Fibroblast of lung (primary cell): ENCODE data around the gene LEFTY2. TPM values are rescaled to one million over a fixed set of nuclear protein-coding genes. Genes with fewer than 3 reads are reported as not detected.
"Not testable (repeated sequence)": the region's sequence is repeated elsewhere in the genome, so short reads cannot be mapped to it uniquely, and the experiment has no call there.

Source experiments
- DNase-seq, 2 donors: peaks; one replicate each; pipeline versions ENCODE4 v3.0.0 to v3.0.0-alpha.2; 2010; ENCODE audit warnings: low read depth in 2 of 2
- H2AFZ ChIP-seq: 2 replicates; pipeline ENCODE4 v1.5.1; 2012; ENCODE audit warnings: low read length, control low read depth, inconsistent platforms
- H3K27ac ChIP-seq: 2 replicates; pipeline ENCODE4 v1.5.1; 2011; ENCODE audit warnings: low read length, control low read depth; ENCODE audit not compliant: insufficient read depth
- H3K27me3 ChIP-seq: 2 replicates; pipeline ENCODE4 v1.5.1; 2011; ENCODE audit warnings: mild to moderate bottlenecking, low read length; ENCODE audit not compliant: control insufficient read depth, insufficient read depth
- H3K36me3 ChIP-seq: 2 replicates; pipeline ENCODE4 v1.5.1; 2011; ENCODE audit warnings: low read length; ENCODE audit not compliant: control insufficient read depth, insufficient read depth
- H3K4me1 ChIP-seq: 2 replicates; pipeline ENCODE4 v1.5.1; 2011; ENCODE audit warnings: low read length; ENCODE audit not compliant: control insufficient read depth, insufficient read depth; ENCODE audit errors: extremely low read depth
- H3K4me2 ChIP-seq: 2 replicates; pipeline ENCODE4 v1.5.1; 2011; ENCODE audit warnings: low read length, control low read depth; ENCODE audit not compliant: insufficient read depth; ENCODE audit errors: extremely low read depth
- H3K4me3 ChIP-seq, 4 experiments: fragments of 200-600 bp in 1 of 4; sonication (generic) in 1 of 4; replicated peaks in 1 of 4; 2 replicates each; pipeline ENCODE4 v1.5.1; 2011 to 2016; ENCODE audit warnings: low read length in 4 of 4, low read depth in 3 of 4, mild to moderate bottlenecking in 3 of 4, control low read depth in 2 of 4, inconsistent platforms in 1 of 4, mixed read lengths in 1 of 4; ENCODE audit not compliant: insufficient read depth in 1 of 4; ENCODE audit errors: control extremely low read depth in 1 of 4
- H3K79me2 ChIP-seq: 2 replicates; pipeline ENCODE4 v1.5.1; 2012; ENCODE audit warnings: mild to moderate bottlenecking, low read length, inconsistent platforms; ENCODE audit not compliant: control insufficient read depth, insufficient read depth
- H3K9ac ChIP-seq: 2 replicates; pipeline ENCODE4 v1.5.1; 2011; ENCODE audit warnings: mild to moderate bottlenecking, low read length, control low read depth; ENCODE audit not compliant: insufficient read depth
- H3K9me3 ChIP-seq: 2 replicates; pipeline ENCODE4 v1.5.1; 2012; ENCODE audit warnings: low read depth, low read length; ENCODE audit not compliant: control insufficient read depth, insufficient read depth
- H4K20me1 ChIP-seq: 2 replicates; pipeline ENCODE4 v1.5.1; 2011; ENCODE audit warnings: low read length; ENCODE audit not compliant: control insufficient read depth, insufficient read depth; ENCODE audit errors: extremely low read depth
- CTCF ChIP-seq, 2 donors: IDR thresholded peaks in 1 of 2; conservative IDR thresholded peaks in 1 of 2; 1 replicate in 1 of 2; 2 replicates in 1 of 2; pipeline ENCODE4 v1.5.1; 2011 to 2012; ENCODE audit warnings: low read length in 2 of 2, control low read depth in 1 of 2, inconsistent platforms in 1 of 2, low read depth in 1 of 2, mild to moderate bottlenecking in 1 of 2
- EZH2 ChIP-seq: IDR thresholded peaks from 2 replicates; pipeline ENCODE4 v1.5.1; 2012; ENCODE audit warnings: low read length, control low read depth, mild to moderate bottlenecking; ENCODE audit errors: missing control alignments
- polyA plus RNA-seq, 2 donors: library from polyadenylated mRNA; depleted of rRNA in 1 of 2; stranded (reverse) in 1 of 2; unstranded in 1 of 2; fragments of >200 nt; gene quantifications; 2 replicates each; pipeline ENCODE4 v1.2.1, GENCODE V29; 2011 to 2012; ENCODE audit warnings: missing spikeins in 1 of 2
- total RNA-seq: library from RNA; depleted of rRNA; stranded (reverse); fragments of >200 nt; gene quantifications from 2 replicates; pipeline ENCODE4 v1.2.1, GENCODE V29; 2014

LEFTY2 gene
- total and polyA plus RNA-seq, 2 donors (not counting 1 experiment from before 2014, with no cell fraction given): not detected

- Histone ChIP-seq H3K27ac (no peak overlapping the region), H3K9me3 (no peaks in the 10 kb centered on the region), H4K20me1 (no peaks in the 10 kb centered on the region), H3K9ac (no peak overlapping the region), H3K4me3 (no peak overlapping the region), H2AFZ (no peak overlapping the region), H3K4me1 (no peaks in the 10 kb centered on the region), H3K36me3 (no peaks in the 10 kb centered on the region), H3K79me2 (no peaks in the 10 kb centered on the region), H3K4me2 (no peak overlapping the region), H3K27me3 (no peaks in the 10 kb centered on the region)
- DNase-seq: no peak
- TF ChIP-seq CTCF (conservative IDR thresholded peaks at IDR 0.05 in 1 of 2, IDR thresholded peaks at IDR 0.05 in 1 of 2; ENCODE audit: low read depth in 1 of 2, low read length in 2 of 2): no peak
- no peak for TF ChIP-seq EZH2
Observed at GRCh38 chr1:225940385-225941151, 452 bp downstream of the LEFTY2 start.

GRCh38 chr1:225939939-225940310, 1.1 kb downstream of the LEFTY2 start:
- H2AFZ ChIP-seq, DNase-seq, H3K27ac ChIP-seq, H3K4me2 ChIP-seq, H3K79me2 ChIP-seq, H3K9ac ChIP-seq, H3K27me3 ChIP-seq, H3K36me3 ChIP-seq, H3K4me1 ChIP-seq, H3K9me3 ChIP-seq, H3K4me3 ChIP-seq, H4K20me1 ChIP-seq: not testable (repeated sequence)

GRCh38 chr1:225939097-225939938, 1.7 kb downstream of the LEFTY2 start:
- H3K4me3 ChIP-seq, H4K20me1 ChIP-seq, H2AFZ ChIP-seq, H3K79me2 ChIP-seq, H3K4me2 ChIP-seq, H3K9ac ChIP-seq, H3K27me3 ChIP-seq, H3K9me3 ChIP-seq, H3K36me3 ChIP-seq, H3K4me1 ChIP-seq, H3K27ac ChIP-seq, DNase-seq: not testable (repeated sequence)
